Natural killer cell (primary cell): ENCODE results near the gene STYX. TPM values are rescaled to one million over a fixed set of nuclear protein-coding genes. Genes with fewer than 3 reads are reported as not detected.

ENCODE experiments used
- ATAC-seq, 3 donors: fragments of 150-1000 bp in 2 of 3; fragments of 200-7000 bp in 1 of 3; cut with Tn5 transposase; 1 replicate in 1 of 3; 2 replicates in 2 of 3; pipeline ENCODE4 v1.10.0; 2021; ENCODE audit warnings: mild to moderate bottlenecking in 2 of 3, moderate library complexity in 2 of 3
- DNase-seq, 2 donors: peaks; one replicate each; pipeline versions ENCODE4 v3.0.0 to v3.0.0-alpha.2; 2013 to 2021; ENCODE audit warnings: mixed read lengths in 1 of 2
- H3K27ac ChIP-seq: one replicate; pipeline ENCODE4 v1.5.1; 2013; ENCODE audit warnings: mild to moderate bottlenecking, low read length
- H3K27me3 ChIP-seq: one replicate; pipeline ENCODE4 v1.6.1; 2013; ENCODE audit warnings: low read length; ENCODE audit not compliant: control insufficient read depth, insufficient read depth
- H3K36me3 ChIP-seq: one replicate; pipeline ENCODE4 v1.6.1; 2013; ENCODE audit warnings: low read length; ENCODE audit not compliant: control insufficient read depth, insufficient read depth
- H3K4me1 ChIP-seq: one replicate; pipeline ENCODE4 v1.6.1; 2013; ENCODE audit warnings: low read length; ENCODE audit not compliant: control insufficient read depth, insufficient read depth
- H3K4me3 ChIP-seq: one replicate; pipeline ENCODE4 v1.5.1; 2013; ENCODE audit warnings: low read length
- H3K9me3 ChIP-seq: one replicate; pipeline ENCODE4 v1.6.1; 2013; ENCODE audit warnings: low read length; ENCODE audit not compliant: control insufficient read depth, insufficient read depth
- H3K27ac Mint-ChIP-seq, 2 donors: one replicate each; pipeline ENCODE4 v1.8.0; 2022; ENCODE audit warnings: mild to moderate bottlenecking in 2 of 2, mixed read lengths in 2 of 2, moderate library complexity in 1 of 2
- H3K27me3 Mint-ChIP-seq, 2 donors: one replicate each; pipeline ENCODE4 v1.8.0; 2022; ENCODE audit warnings: low read depth in 2 of 2, mixed read lengths in 2 of 2
- H3K36me3 Mint-ChIP-seq: one replicate; pipeline ENCODE4 v1.8.0; 2022; ENCODE audit warnings: mixed read lengths
- H3K4me1 Mint-ChIP-seq, 2 donors: one replicate each; pipeline ENCODE4 v1.8.0; 2022; ENCODE audit warnings: mixed read lengths in 2 of 2
- H3K4me3 Mint-ChIP-seq: one replicate; pipeline ENCODE4 v1.8.0; 2022; ENCODE audit warnings: mild to moderate bottlenecking, moderate library complexity, mixed read lengths
- H3K9me3 Mint-ChIP-seq, 2 donors: one replicate each; pipeline ENCODE4 v1.8.0; 2022; ENCODE audit warnings: mixed read lengths in 2 of 2
- WGBS: methylation state at CpG from one replicate; pipeline ENCODE4 v1.1.7; 2013; ENCODE audit warnings: missing lambda C conversion rate; ENCODE audit not compliant: insufficient coverage; 5-methylcytosine and 5-hydroxymethylcytosine counted together
- intact Hi-C: fragments of 100-400 bp; cut with micrococcal nuclease; formaldehyde crosslinking; loops from one replicate; pipeline ENCODE4 v1.14.2; 2022
- total RNA-seq, 4 donors: library from RNA; stranded (reverse); fragments of 120-200 nt in 1 of 4; gene quantifications; one replicate each; pipeline versions ENCODE4 v1.2.3 to v1.2.4, GENCODE V29; 2013 to 2022
- TF ChIP-seq, protein P1 (sequence below): fragments of 200-600 bp; IDR thresholded peaks from one replicate; pipeline ENCODE4 v1.8.0; 2022; ENCODE audit warnings: antibody characterized with exemption

Gene STYX
- total RNA-seq, 3 donors from 2014 or later (not counting 1 experiment from before 2014, with no cell fraction given) = 13.3 to 22.9 (median 18.3) TPM

DNA sequence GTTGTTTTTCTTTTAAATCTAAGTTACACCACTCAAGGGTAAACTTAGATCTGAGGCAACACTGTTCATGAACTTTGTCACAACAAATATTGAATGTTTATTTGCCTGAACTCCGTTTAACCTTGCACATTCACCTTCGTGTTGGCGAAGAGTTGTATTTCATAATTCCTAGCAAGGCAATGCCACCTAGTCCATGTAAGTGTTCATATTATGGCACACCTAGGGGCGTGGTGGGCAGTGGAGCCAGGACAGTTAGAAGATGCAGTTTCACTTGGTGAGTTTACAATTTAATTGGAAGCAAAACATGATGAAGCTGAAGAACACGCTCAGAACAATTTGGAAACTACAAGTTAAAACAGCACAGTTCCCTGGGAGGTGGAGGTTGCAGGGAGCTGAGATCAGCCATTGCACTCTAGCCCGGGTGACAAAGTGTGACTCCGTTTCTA lies 91.9 kb downstream of the STYX start:
- no peaks in the 10 kb centered on the region for H3K4me1 ChIP-seq
- WGBS = 88% methylated on average over 5 of the region's 7 CpGs
- no peak overlapping the region for H3K4me3 ChIP-seq
- TF ChIP-seq, protein P1, sequence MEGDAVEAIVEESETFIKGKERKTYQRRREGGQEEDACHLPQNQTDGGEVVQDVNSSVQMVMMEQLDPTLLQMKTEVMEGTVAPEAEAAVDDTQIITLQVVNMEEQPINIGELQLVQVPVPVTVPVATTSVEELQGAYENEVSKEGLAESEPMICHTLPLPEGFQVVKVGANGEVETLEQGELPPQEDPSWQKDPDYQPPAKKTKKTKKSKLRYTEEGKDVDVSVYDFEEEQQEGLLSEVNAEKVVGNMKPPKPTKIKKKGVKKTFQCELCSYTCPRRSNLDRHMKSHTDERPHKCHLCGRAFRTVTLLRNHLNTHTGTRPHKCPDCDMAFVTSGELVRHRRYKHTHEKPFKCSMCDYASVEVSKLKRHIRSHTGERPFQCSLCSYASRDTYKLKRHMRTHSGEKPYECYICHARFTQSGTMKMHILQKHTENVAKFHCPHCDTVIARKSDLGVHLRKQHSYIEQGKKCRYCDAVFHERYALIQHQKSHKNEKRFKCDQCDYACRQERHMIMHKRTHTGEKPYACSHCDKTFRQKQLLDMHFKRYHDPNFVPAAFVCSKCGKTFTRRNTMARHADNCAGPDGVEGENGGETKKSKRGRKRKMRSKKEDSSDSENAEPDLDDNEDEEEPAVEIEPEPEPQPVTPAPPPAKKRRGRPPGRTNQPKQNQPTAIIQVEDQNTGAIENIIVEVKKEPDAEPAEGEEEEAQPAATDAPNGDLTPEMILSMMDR = no peak
- H3K36me3 ChIP-seq = no peaks in the 10 kb centered on the region
- ATAC-seq (no peak), DNase-seq (no peak)
- intact Hi-C loops = loop anchor here (2.0 kb wide), 1 partner anchor 233 kb away; no protein-coding TSS in a partner anchor
- Mint-ChIP-seq H3K4me1 (no peaks in the 10 kb centered on the region), H3K27ac (no peak overlapping the region), H3K9me3 (no peaks in the 10 kb centered on the region), H3K4me3 (no peak overlapping the region), H3K27me3 (no peaks in the 10 kb centered on the region), H3K36me3 (no peaks in the 10 kb centered on the region)
- H3K9me3 ChIP-seq = no peaks in the 10 kb centered on the region
- H3K27ac ChIP-seq = no peak overlapping the region
- H3K27me3 ChIP-seq = no peaks in the 10 kb centered on the region

DNA sequence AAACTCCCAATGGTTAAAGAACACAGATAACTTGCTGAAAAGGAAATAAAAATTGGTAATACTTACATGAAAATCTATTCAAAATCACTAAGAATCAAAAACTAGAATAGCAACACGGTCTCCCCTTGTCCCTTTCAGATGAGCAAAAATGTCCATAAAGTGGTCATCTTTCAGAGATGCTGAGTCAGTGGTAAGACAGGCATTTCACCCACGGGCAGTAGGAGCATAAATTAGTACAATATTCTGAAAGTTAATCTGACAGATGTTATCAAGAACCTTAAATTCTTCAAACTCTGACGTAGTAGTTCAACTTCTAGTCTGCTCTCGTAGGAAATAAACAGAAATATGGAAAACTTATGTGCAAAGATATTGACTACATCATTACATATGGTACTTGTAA lies 94.5 kb downstream of the STYX start:
- Mint-ChIP-seq H3K4me3 (no peak overlapping the region), H3K36me3 (no peaks in the 10 kb centered on the region), H3K9me3 (no peaks in the 10 kb centered on the region), H3K4me1 (no peaks in the 10 kb centered on the region), H3K27me3 (no peaks in the 10 kb centered on the region), H3K27ac (no peak overlapping the region)
- Histone ChIP-seq H3K27ac (no peak overlapping the region), H3K4me1 (no peaks in the 10 kb centered on the region), H3K36me3 (no peaks in the 10 kb centered on the region), H3K9me3 (no peaks in the 10 kb centered on the region), H3K4me3 (no peak overlapping the region), H3K27me3 (no peaks in the 10 kb centered on the region)
- ATAC-seq (no peak), DNase-seq (no peak)
- intact Hi-C loops = no loop called here
- 61% methylated on average over 2 of the region's 4 CpGs for WGBS
- TF ChIP-seq, protein P1 = no peak

Other genes starting within 250 kb of the STYX start
- 10 to 100 TPM; 16.5 to 22.0 (median 20.7) TPM for gene TXNDC16, start 177.7 kb upstream of the STYX start, total RNA-seq
- gene GPR137C, start 177.3 kb upstream of the STYX start, total RNA-seq = 1 to 10 TPM in 1 of 3 donors, under 1 TPM in 2; 0.42 to 1.4 (median 0.57) TPM
- 10 to 100 TPM; 35.4 to 47.7 (median 42.5) TPM for gene ERO1A, start 34.6 kb upstream of the STYX start, total RNA-seq
- gene PSMC6, start 23.0 kb upstream of the STYX start, total RNA-seq = 100 to 1,000 TPM; 148 to 160 (median 159) TPM
- 1 to 10 TPM; 5.6 to 7.5 (median 7.0) TPM for gene GNPNAT1, start 61.4 kb downstream of the STYX start, total RNA-seq
- gene FERMT2, start 220.9 kb downstream of the STYX start, total RNA-seq = 1 to 10 TPM in 1 of 3 donors, under 1 TPM in 2; 0.58 to 1.7 (median 0.92) TPM